ENCODE measurements around the gene MEIS1. TPM values are rescaled to one million over a fixed set of nuclear protein-coding genes. Genes with fewer than 3 reads are reported as not detected.

Gene MEIS1
- polyA plus RNA-seq, 1 donor (not counting 4 experiments of a cell fraction or from before 2014, with no cell fraction given): 3.1 TPM

GRCh38 chr2:66567729-66568128, 132.8 kb downstream of the MEIS1 start:
- Histone ChIP-seq H3K9me1 (ENCODE audit: control insufficient read depth, extremely low read depth, insufficient read depth, low read length) (no peaks in the 10 kb centered on the region), H4K20me1 (ENCODE audit: control insufficient read depth, extremely low read depth, insufficient read depth, low read length) (no peaks in the 10 kb centered on the region), H3K79me2 (ENCODE audit: control insufficient read depth, insufficient read depth, low read length) (no peaks in the 10 kb centered on the region), H3K4me2 (ENCODE audit: control insufficient read depth, extremely low read depth, insufficient read depth, low read depth, low read length) (no peak overlapping the region), H3K4me3 (ENCODE audit: control insufficient read depth in 2 of 3, extremely low read depth in 1 of 3, insufficient read depth in 2 of 3, low read depth in 1 of 3, low read length in 3 of 3) (no peak overlapping the region), H3K27ac (ENCODE audit: control insufficient read depth, insufficient read depth, low read length) (no peak overlapping the region), H3K4me1 (ENCODE audit: control insufficient read depth, extremely low read depth, insufficient read depth, low read length) (no peaks in the 10 kb centered on the region), H3K36me3 (ENCODE audit: control insufficient read depth in 2 of 2, extremely low read depth in 1 of 2, insufficient read depth in 2 of 2, low read length in 2 of 2) (no peaks in the 10 kb centered on the region), H2AFZ (ENCODE audit: control insufficient read depth, low read length) (no peak overlapping the region), H3K9me3 (ENCODE audit: control insufficient read depth, low read depth, low read length) (no peaks in the 10 kb centered on the region), H3K27me3 (ENCODE audit: control insufficient read depth, extremely low read depth, insufficient read depth, low read length) (no peaks in the 10 kb centered on the region), H3K9ac (ENCODE audit: control insufficient read depth, extremely low read depth, insufficient read depth, low read length) (no peak overlapping the region)
- DNase-seq (ENCODE audit: low read depth, low spot score) (no peak), FAIRE-seq (no peak)
- dilution Hi-C loops (cut with MboI; ENCODE audit: extremely low pct_ligation_motif_present, low sequenced_read_pairs): no loop called here
- TF ChIP-seq EZH2 (IDR thresholded peaks at IDR 0.05; ENCODE audit: low read length) (no peak), CTCF (optimal IDR thresholded peaks at IDR 0.05 in 1 of 3, IDR thresholded peaks at IDR 0.05 in 1 of 3, conservative IDR thresholded peaks at IDR 0.05 in 1 of 3; ENCODE audit: extremely low read depth in 1 of 3, insufficient read depth in 2 of 3, low read length in 3 of 3) (no peak)

- no peak overlapping the region for H2AFZ ChIP-seq (ENCODE audit: control insufficient read depth, low read length)
- H3K9ac ChIP-seq (ENCODE audit: control insufficient read depth, extremely low read depth, insufficient read depth, low read length): no peak overlapping the region
- H3K27me3 ChIP-seq (ENCODE audit: control insufficient read depth, extremely low read depth, insufficient read depth, low read length): no peaks in the 10 kb centered on the region
- no peak overlapping the region for H3K4me3 ChIP-seq (ENCODE audit: control insufficient read depth in 2 of 3, extremely low read depth in 1 of 3, insufficient read depth in 2 of 3, low read depth in 1 of 3, low read length in 3 of 3)
- no peaks in the 10 kb centered on the region for H3K4me1 ChIP-seq (ENCODE audit: control insufficient read depth, extremely low read depth, insufficient read depth, low read length)
- no peaks in the 10 kb centered on the region for H3K9me3 ChIP-seq (ENCODE audit: control insufficient read depth, low read depth, low read length)
- no peaks in the 10 kb centered on the region for H3K79me2 ChIP-seq (ENCODE audit: control insufficient read depth, insufficient read depth, low read length)
- FAIRE-seq (no peak), DNase-seq (ENCODE audit: low read depth, low spot score) (no peak)
- no peaks in the 10 kb centered on the region for H3K9me1 ChIP-seq (ENCODE audit: control insufficient read depth, extremely low read depth, insufficient read depth, low read length)
- dilution Hi-C loops (cut with MboI; ENCODE audit: extremely low pct_ligation_motif_present, low sequenced_read_pairs): no loop called here
- H3K36me3 ChIP-seq (ENCODE audit: control insufficient read depth in 2 of 2, extremely low read depth in 1 of 2, insufficient read depth in 2 of 2, low read length in 2 of 2): no peaks in the 10 kb centered on the region
- TF ChIP-seq EZH2 (IDR thresholded peaks at IDR 0.05; ENCODE audit: low read length) (no peak), CTCF (optimal IDR thresholded peaks at IDR 0.05 in 1 of 3, IDR thresholded peaks at IDR 0.05 in 1 of 3, conservative IDR thresholded peaks at IDR 0.05 in 1 of 3; ENCODE audit: extremely low read depth in 1 of 3, insufficient read depth in 2 of 3, low read length in 3 of 3) (no peak)
- H3K27ac ChIP-seq (ENCODE audit: control insufficient read depth, insufficient read depth, low read length): no peak overlapping the region
- H4K20me1 ChIP-seq (ENCODE audit: control insufficient read depth, extremely low read depth, insufficient read depth, low read length): no peaks in the 10 kb centered on the region
- no peak overlapping the region for H3K4me2 ChIP-seq (ENCODE audit: control insufficient read depth, extremely low read depth, insufficient read depth, low read depth, low read length)
Measured at GRCh38 chr2:66568650-66569300, 133.8 kb downstream of the MEIS1 start.

Measured in keratinocyte (primary cell).